ENCODE results near the gene CILP2.

Gene CILP2

DNA sequence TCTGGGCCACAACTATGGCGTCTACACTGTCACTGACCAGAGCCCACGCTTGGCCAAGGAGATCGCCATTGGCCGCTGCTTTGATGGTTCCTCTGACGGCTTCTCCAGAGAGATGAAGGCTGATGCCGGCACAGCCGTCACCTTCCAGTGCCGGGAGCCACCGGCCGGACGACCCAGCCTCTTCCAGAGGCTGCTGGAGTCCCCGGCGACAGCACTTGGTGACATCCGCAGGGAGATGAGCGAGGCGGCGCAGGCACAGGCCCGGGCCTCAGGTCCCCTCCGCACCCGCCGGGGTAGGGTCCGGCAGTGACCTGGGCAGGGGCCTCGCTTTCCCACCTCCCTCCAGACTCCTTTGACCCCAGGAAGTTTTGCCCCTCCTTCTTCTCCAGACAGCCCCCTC is 7.6 kb downstream of the CILP2 start:
- no peak for DNase-seq (ENCODE audit: low read depth)

DNA sequence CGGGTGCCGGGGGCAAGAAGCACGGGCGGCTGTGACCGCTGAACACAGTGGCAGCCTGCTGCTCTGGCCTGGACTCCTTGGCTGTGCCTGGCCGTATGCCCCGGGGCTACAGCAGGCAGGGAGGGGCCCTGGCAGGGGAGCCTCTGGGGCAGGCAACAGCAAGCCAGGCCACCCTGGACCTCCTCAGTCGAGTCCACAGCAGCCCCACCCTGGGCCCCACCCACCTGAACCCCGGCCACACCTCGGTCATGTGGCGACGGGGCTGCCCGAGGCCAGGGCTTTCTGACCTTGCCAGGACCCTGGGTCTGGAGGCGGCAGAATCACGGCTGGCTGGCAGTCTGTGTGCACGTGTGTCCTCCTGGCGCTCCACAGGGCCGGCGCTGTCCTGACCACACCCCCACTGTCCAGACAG is 8.7 kb downstream of the CILP2 start:
- DNase-seq (ENCODE audit: low read depth): no peak

DNA sequence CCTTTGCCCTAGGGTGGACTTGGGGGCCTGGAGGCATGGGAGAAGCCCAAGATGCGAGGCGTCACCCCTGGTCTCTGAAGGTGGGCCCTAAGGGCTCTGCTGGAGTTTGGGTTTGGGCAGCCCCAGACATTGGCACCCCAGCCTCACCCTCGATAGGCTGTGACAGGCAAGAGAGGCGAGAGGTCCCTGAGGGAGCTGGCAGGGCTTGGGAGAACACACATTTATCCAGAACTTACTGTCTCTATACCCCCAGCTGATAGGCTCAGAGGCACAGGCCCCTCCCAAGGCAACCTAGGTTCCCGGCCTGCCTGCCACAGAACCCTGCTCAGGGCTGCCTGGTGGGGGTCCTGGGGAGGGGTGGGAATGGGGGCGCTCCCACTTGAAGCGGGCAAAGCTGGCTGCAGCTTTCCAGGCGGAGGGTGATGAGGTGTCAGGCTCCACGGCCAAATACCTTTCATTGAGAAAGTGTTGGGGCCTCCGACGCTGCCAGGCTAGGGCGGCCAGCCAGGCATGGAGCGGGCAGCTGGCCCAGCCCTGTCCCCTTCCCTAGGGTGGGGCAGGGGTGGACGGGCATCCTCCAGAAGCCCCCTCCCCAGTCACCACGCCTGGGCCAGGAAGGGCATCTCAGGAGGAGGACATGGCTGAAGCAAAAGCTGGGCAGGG is 9.7 kb downstream of the CILP2 start:
- no peak for DNase-seq (ENCODE audit: low read depth)

DNA sequence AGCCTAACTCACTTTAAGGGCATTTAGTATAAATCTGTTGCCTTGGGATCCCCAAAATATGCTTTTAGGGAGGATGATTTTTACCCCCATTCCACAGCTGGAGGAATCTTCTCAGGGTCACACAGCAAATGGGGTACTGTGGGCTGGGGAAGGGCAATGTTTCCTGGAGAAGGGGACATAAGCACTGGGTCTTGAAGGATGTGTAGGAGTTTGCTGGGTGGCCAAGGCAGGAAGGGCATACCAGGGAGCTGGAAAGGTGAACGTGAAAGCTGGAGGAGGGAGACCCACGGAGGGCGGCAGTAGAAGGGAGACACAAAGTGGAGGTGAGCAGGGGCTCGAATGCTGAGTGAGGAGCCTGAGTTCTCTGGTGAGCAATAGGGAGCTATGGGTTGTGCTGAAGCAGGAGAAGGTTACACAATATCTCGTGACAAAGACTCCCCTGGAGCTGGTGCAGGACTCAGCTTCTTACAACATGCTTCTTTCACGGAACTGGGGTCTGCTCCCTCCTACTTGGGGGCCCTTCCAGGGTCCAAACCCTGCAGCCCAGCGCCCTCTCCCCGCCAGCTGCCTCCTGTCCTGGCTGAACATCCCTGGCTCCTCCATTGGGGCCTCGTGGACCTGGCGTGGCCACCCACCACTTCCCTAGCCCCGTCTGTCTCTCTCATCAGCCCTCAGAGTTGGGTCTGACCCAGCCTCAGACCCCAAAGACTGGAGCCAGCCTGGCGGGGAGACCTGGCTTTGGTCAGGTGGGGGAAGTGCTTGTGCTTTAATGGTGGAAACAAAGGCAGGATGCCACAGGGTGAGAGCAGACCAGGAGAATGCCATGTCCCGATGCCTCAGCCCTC is 11.1 kb downstream of the CILP2 start:
- DNase-seq (ENCODE audit: low read depth): no peak

DNA sequence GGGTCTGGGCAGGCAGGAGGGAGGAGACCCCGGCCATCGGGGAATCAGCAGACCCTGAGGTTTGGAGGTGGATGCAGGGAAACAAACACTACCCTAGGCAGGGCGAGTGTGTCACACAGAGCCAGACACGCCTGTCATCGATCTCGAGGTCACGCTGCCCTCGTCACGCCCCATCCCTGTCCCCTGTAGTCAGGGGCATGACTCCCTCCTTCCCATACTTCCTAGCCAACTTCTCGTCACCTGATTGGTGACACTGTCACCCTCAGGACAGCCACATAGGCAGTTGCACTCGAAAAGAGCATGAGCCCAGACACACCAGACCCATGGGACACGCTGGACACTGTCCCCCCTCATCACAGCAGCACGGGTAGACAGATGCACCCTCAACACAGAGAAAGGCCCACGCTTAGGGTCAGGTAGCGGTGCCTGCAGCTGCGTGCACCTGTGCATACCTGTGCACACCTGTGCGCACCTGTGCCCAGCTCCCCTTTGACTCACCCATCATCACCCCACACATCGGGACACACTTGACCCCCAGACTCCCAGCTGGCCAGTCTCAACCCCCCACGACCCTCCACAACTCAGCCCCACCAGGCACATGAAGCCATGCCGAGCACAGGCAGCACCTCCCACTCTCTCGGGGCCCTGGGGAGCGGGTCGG is 11.9 kb downstream of the CILP2 start:
- DNase-seq (ENCODE audit: low read depth): no peak

DNA sequence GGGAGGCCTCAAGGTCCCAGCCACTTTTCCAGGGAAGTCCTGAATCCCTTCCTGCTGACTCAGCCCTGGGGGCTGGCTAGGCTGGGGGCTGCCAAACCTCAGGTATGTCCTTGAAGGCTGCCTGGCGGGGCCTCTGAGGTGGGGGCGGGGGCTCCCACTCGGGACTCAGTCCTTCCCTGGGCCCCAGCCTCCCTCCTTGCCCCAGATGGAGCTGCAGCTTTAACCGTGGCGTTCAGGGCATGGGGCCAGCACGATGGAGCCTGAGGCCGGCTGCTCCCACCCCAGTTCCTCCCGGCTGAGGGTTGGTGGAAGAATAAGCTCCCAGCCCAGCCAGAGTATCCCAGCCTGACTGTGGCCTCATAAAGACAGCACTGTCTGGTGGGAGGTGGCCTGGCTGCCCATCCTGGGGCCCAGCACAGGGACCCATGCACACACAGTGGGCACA is 12.4 kb downstream of the CILP2 start:
- DNase-seq (ENCODE audit: low read depth): no peak

DNA sequence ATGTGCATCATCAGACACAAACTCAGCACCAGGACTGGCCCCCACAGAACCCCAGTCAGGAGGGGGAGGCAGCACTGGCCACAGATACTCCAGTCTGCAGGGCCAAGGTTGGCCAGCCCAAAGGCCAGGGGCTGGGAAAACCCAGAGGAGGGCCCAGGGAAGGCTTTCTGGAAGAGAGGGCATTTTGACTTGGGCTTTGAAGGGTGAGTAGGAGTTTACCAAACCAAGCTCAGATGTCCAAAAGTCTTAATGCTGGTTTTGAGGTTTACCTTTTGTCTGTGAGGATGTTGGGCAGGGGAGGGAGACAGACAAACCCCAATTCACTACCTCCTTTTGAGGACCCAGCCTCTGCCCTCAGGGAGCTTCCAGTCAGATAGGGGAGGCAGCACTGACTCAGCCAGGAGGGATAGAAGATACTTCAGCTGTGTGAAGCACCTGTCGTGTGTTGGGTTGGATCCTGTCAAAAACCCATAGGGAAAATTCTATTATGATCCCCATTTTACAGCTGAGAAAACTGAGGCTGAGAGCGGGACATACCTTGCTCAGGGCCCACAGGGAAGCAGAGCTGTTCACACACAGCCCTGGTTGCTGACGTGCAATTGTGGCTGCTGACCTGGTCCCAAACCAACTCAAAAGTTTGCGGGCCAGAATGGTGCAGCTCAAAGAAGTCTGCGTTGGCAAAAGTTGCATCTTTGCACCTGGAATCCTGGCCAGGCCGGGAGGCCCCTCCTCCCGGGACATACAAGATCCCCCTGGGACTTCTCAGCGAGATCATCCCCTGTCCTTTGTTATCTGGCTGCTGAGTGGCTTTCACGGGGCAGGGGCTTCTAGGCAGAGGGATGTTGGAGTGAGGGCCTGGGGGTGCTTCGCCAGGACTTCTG is 13.1 kb downstream of the CILP2 start:
- DNase-seq (ENCODE audit: low read depth): no peak

DNA sequence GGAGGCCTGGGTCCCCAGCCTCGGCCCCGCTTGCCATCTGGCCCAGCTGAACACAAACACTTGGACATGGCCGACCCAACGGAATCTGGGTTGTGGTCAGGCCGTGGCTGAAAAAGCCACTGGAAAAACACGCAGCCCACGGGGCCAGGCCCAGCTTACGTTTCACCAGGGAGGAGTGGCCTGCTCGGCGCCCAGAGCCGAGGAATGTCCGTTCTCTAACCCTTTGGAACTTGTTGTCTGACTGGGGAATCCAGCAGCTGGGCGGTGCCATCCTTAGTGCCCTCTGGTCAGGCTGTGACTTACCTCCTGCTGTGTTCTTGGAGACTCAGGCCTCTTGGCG is 13.8 kb downstream of the CILP2 start:
- DNase-seq (ENCODE audit: low read depth): no peak

DNA sequence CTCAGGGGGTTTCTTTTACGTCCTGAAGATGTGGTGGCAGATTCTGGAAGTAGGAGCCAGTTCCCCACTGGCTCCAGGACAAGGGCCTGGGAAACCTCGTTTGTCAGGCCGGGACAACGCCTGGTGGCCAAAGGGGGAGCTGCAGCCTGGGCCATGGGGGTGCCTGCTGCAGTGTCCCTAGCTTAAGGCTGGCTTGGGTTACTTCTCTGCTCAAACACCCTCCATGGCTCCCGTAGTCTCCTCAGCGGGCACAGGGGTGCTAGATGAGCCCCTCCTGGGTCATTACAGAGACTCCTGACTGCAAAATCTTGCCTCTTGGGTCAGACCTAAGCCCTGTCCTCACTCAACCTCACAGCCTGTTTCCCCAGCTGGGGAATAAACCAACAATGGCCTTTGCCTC is 14.7 kb downstream of the CILP2 start:
- DNase-seq (ENCODE audit: low read depth): no peak

DNA sequence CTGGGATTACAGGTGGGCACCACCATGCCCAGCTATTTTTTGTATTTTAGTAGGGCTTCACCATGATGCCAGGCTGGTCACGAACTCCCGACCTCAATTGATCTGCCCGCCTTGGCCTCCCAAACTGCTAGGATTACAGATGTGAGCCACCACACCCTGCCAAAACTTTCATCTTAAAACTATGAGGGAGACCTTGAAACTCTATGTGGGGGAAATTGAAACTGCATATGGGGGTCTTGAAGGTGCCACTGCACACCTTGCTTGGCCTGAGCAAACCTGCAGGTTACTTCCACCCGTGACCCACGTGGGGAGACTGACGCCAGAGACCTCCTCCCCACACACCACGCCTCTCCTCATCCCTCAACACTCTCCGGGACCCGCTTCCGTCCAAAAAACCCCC is 15.6 kb downstream of the CILP2 start:
- no peak for DNase-seq (ENCODE audit: low read depth)

DNA sequence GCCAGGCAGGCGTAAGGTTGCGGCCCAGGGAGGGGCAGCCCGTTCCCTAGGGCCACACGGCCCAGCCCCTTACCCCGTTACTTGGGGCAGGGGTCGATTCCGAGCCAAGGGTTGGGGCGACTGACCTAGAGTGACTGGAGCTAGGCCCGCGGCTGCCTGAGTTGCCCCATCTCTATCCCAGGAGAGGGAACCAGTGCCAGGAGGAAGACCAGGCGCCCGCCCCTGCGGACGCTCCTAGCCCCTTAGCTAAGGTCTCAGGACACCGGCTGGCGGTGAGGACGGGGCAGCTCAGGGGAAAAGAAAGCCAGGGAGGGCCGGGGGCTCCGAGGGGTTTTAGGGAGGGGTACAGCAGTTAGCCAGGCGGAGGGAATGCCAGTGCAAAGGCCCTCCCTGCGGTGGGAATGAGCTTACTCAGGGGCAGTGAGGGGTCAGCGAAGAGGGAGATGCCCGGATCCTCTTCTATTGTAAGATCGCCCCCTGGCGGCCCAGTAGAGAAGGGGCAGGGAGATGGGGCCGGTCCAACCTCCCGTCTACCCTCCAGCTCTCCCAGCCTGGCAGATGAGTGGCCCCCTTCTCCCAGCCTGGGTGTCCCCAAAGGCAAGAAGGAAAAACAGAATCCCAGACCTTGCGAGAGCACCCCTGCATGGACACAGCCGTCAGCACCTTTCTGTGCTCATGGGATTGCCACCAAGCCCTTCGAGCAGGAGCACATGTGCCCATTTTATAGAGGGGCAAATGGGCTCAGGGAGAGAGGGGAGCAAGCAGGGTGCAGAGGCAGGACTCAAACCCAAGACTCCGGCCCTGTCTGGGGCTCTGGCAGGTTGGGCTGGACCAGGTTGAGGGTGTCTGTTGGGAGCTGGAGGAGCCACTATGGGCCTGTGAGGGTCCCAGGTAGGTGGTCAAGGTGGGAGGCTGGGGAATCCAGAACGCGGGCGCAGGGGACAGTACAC is 16.3 kb downstream of the CILP2 start:
- DNase-seq (ENCODE audit: low read depth): no peak

DNA sequence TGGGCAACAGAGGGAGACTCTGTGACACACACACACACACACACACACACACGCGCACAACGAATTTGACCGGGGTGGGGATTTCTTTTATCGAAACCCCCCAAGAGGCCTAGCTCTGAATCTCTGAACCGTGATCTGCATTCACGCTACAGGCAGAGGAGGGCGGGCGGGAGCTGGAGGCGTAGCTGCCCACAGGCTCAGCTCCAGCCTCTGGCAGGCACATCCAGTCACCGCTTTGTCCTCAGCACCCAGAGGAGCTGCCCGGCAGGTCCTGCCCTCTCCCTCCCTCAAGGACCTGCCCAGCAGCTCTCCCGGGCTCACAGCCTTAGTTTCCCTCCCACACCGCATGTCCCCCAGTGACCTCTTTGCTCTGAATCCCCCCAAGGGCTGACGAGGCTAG is 20.0 kb downstream of the CILP2 start:
- DNase-seq (ENCODE audit: low read depth): no peak

DNA sequence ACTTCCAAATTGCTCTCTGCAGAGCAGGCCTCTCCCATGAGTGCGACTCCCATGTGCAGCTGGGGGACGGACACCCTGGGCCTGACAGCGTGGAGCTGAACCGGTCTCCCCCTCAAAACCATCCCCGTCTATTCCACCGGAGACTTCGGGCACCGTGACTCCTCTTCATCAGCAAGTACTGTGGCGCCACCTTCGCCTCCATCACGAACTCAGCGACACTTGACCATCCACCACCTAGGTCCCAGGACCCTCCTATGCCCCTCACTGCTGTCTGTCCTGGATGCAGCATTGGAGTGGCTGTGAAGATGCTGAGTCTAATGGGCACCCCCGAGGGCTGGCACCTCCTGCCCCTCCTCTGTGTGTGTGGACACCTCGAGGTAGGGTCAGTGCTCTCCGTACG is 20.6 kb downstream of the CILP2 start:
- no peak for DNase-seq (ENCODE audit: low read depth)

DNA sequence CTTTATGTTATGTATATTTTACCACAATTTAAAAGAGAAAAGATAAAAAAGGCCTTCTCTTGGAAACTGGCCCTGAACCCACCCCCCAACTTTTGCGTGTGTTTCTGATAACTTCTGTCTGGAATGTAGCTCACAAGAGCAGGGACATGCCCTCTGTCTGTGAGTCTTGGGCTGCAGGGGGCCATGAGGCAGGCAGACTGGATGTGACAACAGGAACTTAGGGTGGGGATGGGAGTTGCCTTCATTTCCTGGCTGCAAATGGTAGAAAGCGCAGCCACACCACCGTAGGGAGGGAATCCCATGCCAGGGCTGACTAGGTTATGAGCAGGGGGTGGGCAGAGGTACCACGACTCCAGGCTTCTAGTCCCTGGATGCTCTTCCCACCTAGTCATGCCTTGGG is 21.9 kb downstream of the CILP2 start:
- DNase-seq (ENCODE audit: low read depth): no peak

DNA sequence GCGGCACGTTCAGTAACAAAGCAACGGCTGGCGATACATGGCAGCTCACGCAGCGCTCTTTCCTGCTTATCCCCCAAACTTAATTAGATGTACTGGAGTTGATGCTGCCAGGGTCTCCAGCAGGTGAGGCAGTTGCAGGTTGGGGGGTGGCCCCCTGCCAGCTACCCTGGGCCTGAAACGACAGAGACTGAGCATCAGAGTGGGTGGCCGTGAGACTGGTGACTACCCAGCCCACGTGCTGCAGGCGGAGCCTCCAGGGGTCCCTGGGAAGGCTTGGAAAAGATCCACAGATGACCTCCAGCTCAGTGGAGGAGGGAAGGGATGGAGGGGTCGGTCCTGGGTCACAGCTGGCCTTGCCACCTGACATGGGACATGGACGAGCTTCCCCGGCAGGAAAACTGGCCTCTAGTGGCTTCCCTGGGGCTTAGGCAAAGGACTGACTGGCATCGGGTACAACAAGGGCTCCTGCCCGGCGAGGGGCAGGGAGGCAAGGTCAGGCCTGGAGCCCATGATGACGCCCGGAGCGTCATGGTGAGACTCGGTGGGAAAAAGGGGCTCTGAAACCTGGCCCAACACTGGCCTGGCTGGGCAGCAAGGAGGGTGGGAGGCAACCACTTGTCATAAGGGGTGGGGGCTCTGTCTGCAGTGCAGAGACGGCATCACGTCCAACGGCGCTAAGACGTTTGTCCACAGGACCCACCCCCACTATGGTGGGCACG is 24.0 kb downstream of the CILP2 start:
- no peak for DNase-seq (ENCODE audit: low read depth)

DNA sequence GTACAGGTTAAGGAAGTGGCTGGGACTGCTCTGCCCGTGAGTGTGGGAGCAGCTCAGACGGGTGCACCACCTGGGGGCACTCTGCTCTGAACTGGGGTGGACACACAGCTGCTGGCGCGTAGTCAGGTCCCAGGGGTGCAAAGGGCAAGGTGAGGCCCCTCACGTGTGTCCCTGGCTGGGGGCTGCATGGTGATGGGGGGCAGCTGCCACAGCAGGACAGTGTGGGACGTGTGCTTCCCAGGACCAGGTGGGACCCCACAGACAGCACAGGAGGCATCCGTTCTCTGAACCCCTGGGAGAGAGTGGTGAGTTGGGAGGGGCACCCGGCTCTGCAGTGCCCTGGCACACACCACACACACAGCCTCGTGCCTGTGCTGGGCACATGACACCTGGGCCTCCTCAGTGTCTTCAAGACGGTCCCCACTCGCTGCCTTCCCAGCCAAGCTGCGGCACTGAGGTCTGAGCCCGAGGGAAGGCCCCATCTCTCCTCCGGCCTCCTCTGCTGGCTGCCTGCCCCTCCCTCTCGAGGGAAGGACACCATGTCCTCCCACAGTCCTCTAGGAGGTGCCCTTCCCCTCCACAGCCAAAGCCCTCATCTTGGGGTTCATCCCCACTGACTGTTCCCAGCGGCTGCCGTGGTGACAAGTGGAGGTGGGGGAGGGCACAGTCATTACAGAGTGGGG is 24.7 kb downstream of the CILP2 start:
- no peak for DNase-seq (ENCODE audit: low read depth)

DNA sequence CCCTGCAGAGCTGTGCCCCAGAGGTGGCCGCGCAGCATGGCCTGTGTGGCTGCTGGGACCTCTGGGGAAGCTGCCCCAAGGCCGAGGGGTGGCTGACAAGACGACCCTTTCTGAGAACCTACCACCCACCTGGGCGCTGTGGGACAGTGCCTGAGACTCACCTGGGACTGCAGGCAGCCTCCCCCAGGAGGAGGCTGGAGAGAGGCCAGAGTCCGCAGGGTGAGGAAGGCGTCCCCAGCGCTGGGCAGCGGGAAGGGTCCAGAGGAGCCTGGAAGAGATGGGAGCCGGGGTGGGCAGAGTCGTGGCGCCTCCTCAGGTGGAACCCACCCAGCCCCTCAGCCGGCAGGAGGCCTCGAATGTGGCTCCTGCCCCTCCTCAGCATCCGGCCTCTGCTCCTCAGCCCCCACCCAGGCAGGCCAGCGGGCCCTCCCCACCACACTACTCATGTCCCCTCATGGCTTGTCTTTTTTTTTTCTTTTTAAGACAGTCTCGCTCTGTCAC is 25.3 kb downstream of the CILP2 start:
- no peak for DNase-seq (ENCODE audit: low read depth)

DNA sequence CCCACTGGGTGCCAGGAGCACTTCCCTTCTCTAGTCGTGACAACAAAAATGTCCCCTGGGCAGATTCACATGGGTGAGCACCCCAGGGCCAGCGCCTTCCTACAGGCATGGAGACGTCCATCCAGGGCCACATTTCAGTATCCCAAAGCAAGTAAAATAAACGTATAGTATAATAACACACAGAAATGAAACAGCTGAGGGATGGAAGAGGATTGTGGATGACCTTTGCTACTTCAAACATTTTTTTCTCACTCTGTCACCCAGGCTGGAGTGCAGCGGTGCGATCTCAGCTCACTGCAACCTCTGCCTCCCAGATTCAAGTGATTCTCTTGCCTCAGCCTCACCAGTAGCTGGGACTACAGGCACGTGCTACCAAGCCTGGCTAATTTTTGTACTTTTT is 28.2 kb downstream of the CILP2 start:
- no peak for DNase-seq (ENCODE audit: low read depth)

DNA sequence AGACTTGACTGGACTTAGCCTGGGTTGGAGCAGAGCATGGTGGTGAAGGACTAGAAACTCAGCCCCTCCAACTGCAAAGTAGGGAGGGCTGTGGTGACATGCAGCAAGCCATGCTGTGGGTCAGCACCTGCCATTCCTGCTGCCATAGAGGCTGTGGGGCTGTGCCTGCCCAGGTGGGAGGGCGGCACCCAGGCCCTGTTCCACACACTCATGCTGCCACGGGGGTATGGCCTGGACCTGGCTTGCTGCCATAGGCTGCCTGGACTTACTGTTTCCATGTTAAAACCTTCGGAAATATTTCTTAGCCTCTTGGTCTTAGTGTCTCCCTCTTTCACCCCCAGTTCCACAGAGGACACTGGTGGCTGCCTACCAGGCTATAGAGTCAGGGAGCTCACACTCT is 29.3 kb downstream of the CILP2 start:
- no peak for DNase-seq (ENCODE audit: low read depth)

Data from T-helper 22 cell (primary cell).